Epidermal melanocyte (primary cell): ENCODE measurements around the gene OR4D10.

Experiments used
- DNase-seq: peaks from one replicate; pipeline ENCODE4 v3.0.0; 2011; ENCODE audit warnings: low spot score; ENCODE audit not compliant: insufficient read length

Gene OR4D10

DNA sequence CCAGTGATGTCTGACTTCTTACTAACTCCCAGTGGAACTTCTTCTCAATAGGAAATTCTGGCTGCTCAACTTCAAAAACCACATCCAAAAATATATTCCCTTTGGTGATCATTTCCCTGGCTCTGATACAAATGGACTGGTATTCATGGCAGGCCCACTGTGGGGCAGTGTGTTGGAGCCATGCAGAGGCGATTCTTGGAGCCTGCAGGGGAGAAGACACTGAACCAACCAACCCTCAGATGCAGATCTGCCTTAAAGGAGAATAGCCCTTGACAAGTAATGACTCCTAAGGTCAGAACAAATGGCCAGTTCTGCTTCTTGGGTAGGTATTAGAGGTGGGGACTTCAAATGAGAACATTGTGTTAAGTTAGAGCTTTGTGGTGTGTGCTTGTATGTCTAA lies 50.4 kb downstream of the OR4D10 start:
- no peak for DNase-seq

DNA sequence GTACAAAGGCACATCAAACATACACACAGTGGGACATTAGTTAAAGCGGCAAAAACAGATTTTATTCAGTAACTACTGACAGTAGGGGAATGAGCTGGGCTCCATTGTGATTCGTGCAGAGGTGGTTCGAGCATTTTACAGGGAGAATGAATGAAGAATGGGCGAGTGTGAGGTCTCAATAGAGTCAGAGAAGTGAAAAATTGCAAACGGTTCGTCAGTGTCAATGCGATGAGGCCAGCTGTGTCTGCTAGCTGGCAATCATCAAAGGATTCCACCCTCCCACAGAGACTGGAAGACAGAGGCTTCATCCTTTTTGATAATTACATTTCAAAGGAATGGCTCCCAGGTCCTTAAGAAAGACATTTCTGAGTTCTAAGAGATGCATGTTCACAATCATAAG lies 55.6 kb downstream of the OR4D10 start:
- DNase-seq, result no peak
